Astrocyte (in vitro differentiated cells and primary cell): ENCODE data around the gene CCDC8. TPM values are rescaled to one million over a fixed set of nuclear protein-coding genes. Genes with fewer than 3 reads are reported as not detected.

ENCODE experiments used
- DNase-seq: peaks from one replicate; pipeline ENCODE4 v3.0.0-alpha.2; 2010; ENCODE audit warnings: low read depth
- FAIRE-seq: peaks from 2 replicates; lab custom pipeline; 2011; peaks lifted over from hg19 to GRCh38; lab: Jason Lieb, UNC
- H2AFZ ChIP-seq: 2 replicates; pipeline ENCODE4 v1.6.0; 2012; ENCODE audit warnings: low read depth, low read length, inconsistent platforms
- H3K27ac ChIP-seq: 2 replicates; pipeline ENCODE4 v1.5.1; 2011; ENCODE audit warnings: low read depth, low read length, inconsistent platforms
- H3K27me3 ChIP-seq: 2 replicates; pipeline ENCODE4 v1.6.0; 2011; ENCODE audit warnings: low read length, inconsistent platforms; ENCODE audit not compliant: insufficient read depth
- H3K36me3 ChIP-seq: 2 replicates; pipeline ENCODE4 v1.5.1; 2011; ENCODE audit warnings: low read length, inconsistent platforms; ENCODE audit not compliant: insufficient read depth
- H3K4me1 ChIP-seq: 2 replicates; pipeline ENCODE4 v1.5.1; 2011; ENCODE audit warnings: low read length, inconsistent platforms; ENCODE audit not compliant: insufficient read depth
- H3K4me2 ChIP-seq: 2 replicates; pipeline ENCODE4 v1.6.0; 2012; ENCODE audit warnings: low read length, inconsistent platforms
- H3K4me3 ChIP-seq: 2 replicates; pipeline ENCODE4 v1.5.1; 2011; ENCODE audit warnings: low read depth, mild to moderate bottlenecking, low read length, inconsistent platforms; ENCODE audit not compliant: insufficient read depth
- H3K79me2 ChIP-seq: 2 replicates; pipeline ENCODE4 v1.6.0; 2012; ENCODE audit warnings: mild to moderate bottlenecking, low read length, inconsistent platforms; ENCODE audit not compliant: insufficient read depth
- H3K9ac ChIP-seq: 2 replicates; pipeline ENCODE4 v1.6.0; 2012; ENCODE audit warnings: mild to moderate bottlenecking, low read length, inconsistent platforms
- H3K9me3 ChIP-seq: 2 replicates; pipeline ENCODE4 v1.5.1; 2012; ENCODE audit warnings: low read depth, mild to moderate bottlenecking, low read length, inconsistent platforms; ENCODE audit not compliant: insufficient read depth
- H4K20me1 ChIP-seq: 2 replicates; pipeline ENCODE4 v1.6.0; 2012; ENCODE audit warnings: low read length, inconsistent platforms; ENCODE audit not compliant: insufficient read depth
- H3K27ac Mint-ChIP-seq: one replicate; pipeline ENCODE4 v1.8.0; 2021; ENCODE audit warnings: mild to moderate bottlenecking, mixed read lengths; ENCODE audit not compliant: unreplicated experiment
- H3K27me3 Mint-ChIP-seq: one replicate; pipeline ENCODE4 v1.8.0; 2021; ENCODE audit warnings: low read depth, mixed read lengths; ENCODE audit not compliant: unreplicated experiment
- H3K36me3 Mint-ChIP-seq: one replicate; pipeline ENCODE4 v1.8.0; 2021; ENCODE audit warnings: low read depth, mixed read lengths; ENCODE audit not compliant: unreplicated experiment
- H3K4me1 Mint-ChIP-seq: one replicate; pipeline ENCODE4 v1.8.0; 2021; ENCODE audit warnings: low read depth, mixed read lengths; ENCODE audit not compliant: unreplicated experiment
- H3K4me3 Mint-ChIP-seq: one replicate; pipeline ENCODE4 v1.8.0; 2021; ENCODE audit warnings: mild to moderate bottlenecking, moderate library complexity, mixed read lengths; ENCODE audit not compliant: unreplicated experiment
- H3K9me3 Mint-ChIP-seq: one replicate; pipeline ENCODE4 v1.8.0; 2021; ENCODE audit warnings: mild to moderate bottlenecking, mixed read lengths; ENCODE audit not compliant: unreplicated experiment
- EZH2 ChIP-seq: IDR thresholded peaks from 2 replicates; pipeline ENCODE4 v1.6.1; 2012; ENCODE audit warnings: mild to moderate bottlenecking, low read length, inconsistent platforms; ENCODE audit not compliant: insufficient read depth
- total RNA-seq: library from RNA; stranded (reverse); gene quantifications from 2 replicates; pipeline ENCODE4 v1.2.1, GENCODE V29; 2021
- TF ChIP-seq, protein P1 (sequence below): IDR thresholded peaks from 2 replicates; pipeline ENCODE4 v1.5.1; 2011; ENCODE audit warnings: low read depth, mild to moderate bottlenecking, inconsistent platforms, low read length, moderate library complexity; ENCODE audit not compliant: insufficient read depth

CCDC8 gene
- total RNA-seq, 1 donor from 2014 or later: 35.5 TPM

DNA sequence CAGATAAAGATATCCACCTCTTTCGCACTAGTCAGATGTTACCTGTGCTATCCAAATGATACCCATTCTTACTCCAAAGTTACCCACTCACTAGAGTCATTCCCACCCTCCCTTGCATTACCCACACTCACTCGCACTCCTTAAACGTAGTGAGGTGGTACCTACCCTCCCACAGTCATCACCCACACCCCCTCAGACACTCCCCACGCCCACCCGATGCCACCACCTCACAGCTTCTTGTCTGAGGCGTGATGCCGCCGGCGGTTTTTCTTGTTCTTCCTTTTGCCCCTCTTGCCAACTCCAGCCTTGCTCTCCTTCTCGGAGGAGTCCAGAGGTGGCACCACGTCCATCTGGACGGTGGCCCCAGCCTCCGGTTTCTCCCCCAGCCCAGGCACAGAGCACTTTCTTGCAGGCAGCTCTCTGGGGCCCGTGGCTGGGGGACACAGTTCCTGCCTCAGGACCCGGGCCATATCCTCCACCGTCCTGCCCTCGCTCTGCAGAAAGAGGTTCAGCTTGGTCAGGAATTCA lies 14.2 kb upstream of the CCDC8 start:
- no peak for DNase-seq
- H3K4me1 ChIP-seq: peaks cover 15% of the 10 kb centered on the region
- no peaks in the 10 kb centered on the region for H3K79me2 ChIP-seq
- TF ChIP-seq EZH2: no peak
- Mint-ChIP-seq H3K36me3 (no peaks in the 10 kb centered on the region), H3K27ac (no peak overlapping the region), H3K4me1 (peaks cover 13% of the 10 kb centered on the region), H3K27me3 (peaks cover 14% of the 10 kb centered on the region), H3K9me3 (peaks cover 2% of the 10 kb centered on the region), H3K4me3 (no peak overlapping the region)
- no peaks in the 10 kb centered on the region for H3K36me3 ChIP-seq
- H3K27me3 ChIP-seq: peaks cover 3% of the 10 kb centered on the region
- no peak overlapping the region for H3K4me3 ChIP-seq
- no peak overlapping the region for H3K27ac ChIP-seq
- no peaks in the 10 kb centered on the region for H3K9me3 ChIP-seq
- H3K4me2 ChIP-seq: no peak overlapping the region
- no peaks in the 10 kb centered on the region for H4K20me1 ChIP-seq
- H2AFZ ChIP-seq: peak overlapping the region; percentile 76
- H3K9ac ChIP-seq: no peak overlapping the region
- FAIRE-seq: no peak

DNA sequence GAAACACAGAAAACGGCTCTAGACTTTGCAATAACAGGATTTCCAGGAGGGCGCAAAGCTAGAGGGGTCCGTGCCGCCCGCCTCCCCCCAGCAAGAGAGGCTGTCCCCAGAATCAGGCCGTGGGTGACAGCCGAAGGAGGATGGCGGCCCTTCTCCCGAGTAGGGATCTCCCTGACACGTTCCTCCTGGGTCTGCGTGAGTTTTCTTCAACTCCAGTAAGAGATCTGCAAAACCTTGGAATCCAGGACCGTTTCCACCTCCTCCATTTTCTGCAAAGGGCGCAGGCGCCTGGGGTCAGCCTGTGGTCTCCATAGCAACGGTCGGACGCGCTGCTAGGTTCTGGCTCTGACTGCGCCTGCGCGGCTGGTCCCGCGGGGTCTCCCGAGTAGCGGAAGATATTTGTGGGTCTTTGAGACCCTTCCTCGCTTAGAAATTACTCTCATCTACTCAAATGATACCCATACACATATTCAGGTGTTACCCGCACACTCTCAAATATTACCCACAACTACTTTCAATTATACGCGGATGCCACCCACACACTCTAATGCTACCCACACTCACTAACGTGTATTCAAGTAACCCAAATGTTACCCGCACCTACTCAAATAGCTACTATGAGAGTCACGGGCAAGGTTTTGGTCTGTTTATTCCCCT lies 13.3 kb upstream of the CCDC8 start:
- TF ChIP-seq EZH2: no peak
- TF ChIP-seq, protein P1, sequence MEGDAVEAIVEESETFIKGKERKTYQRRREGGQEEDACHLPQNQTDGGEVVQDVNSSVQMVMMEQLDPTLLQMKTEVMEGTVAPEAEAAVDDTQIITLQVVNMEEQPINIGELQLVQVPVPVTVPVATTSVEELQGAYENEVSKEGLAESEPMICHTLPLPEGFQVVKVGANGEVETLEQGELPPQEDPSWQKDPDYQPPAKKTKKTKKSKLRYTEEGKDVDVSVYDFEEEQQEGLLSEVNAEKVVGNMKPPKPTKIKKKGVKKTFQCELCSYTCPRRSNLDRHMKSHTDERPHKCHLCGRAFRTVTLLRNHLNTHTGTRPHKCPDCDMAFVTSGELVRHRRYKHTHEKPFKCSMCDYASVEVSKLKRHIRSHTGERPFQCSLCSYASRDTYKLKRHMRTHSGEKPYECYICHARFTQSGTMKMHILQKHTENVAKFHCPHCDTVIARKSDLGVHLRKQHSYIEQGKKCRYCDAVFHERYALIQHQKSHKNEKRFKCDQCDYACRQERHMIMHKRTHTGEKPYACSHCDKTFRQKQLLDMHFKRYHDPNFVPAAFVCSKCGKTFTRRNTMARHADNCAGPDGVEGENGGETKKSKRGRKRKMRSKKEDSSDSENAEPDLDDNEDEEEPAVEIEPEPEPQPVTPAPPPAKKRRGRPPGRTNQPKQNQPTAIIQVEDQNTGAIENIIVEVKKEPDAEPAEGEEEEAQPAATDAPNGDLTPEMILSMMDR: no peak
- Histone ChIP-seq H3K27ac (no peak overlapping the region), H3K9ac (peak overlapping the region; percentile 61), H3K4me3 (peak overlapping the region; percentile 58), H3K9me3 (no peaks in the 10 kb centered on the region), H4K20me1 (no peaks in the 10 kb centered on the region), H3K27me3 (peaks cover 3% of the 10 kb centered on the region), H2AFZ (peak overlapping the region; percentile 94), H3K36me3 (no peaks in the 10 kb centered on the region), H3K4me1 (peaks cover 15% of the 10 kb centered on the region), H3K79me2 (no peaks in the 10 kb centered on the region), H3K4me2 (peak overlapping the region; percentile 88)
- no peaks in the 10 kb centered on the region for H3K36me3 Mint-ChIP-seq
- H3K9me3 Mint-ChIP-seq: peaks cover 2% of the 10 kb centered on the region
- H3K27me3 Mint-ChIP-seq: peaks cover 14% of the 10 kb centered on the region
- DNase-seq: peak; percentile 51
- peak overlapping the region; percentile 88 for H3K27ac Mint-ChIP-seq
- peaks cover 13% of the 10 kb centered on the region for H3K4me1 Mint-ChIP-seq
- peak overlapping the region; percentile 87 for H3K4me3 Mint-ChIP-seq
- no peak for FAIRE-seq

DNA sequence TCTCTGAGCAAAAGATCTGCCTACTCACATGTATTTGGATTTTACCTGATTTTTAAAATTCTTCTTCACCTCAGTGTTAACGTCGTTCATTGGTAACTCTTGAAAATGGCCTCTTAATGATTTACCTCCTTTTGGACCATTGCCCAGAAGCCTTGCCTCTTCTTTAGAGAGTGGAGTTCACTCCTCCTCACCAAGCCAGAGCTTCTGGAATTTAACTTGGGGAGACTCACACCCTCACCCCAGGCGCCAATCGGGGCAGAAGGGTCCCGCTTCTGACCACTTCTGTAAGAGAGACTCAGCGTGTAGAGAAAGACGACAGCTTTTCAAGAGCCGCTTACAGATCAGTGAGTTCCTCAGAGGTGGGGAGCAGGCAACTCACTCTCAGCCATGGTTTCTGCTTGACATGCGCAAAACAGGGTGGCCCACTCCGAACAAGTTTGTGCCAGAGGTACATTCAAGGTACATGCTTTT lies 12.7 kb upstream of the CCDC8 start:
- peaks cover 14% of the 10 kb centered on the region for H3K27me3 Mint-ChIP-seq
- DNase-seq: no peak
- Histone ChIP-seq H4K20me1 (no peaks in the 10 kb centered on the region), H3K36me3 (no peaks in the 10 kb centered on the region), H3K27me3 (peaks cover 3% of the 10 kb centered on the region), H2AFZ (peak overlapping the region; percentile 94), H3K79me2 (no peaks in the 10 kb centered on the region), H3K27ac (no peak overlapping the region), H3K9me3 (no peaks in the 10 kb centered on the region), H3K4me3 (peak overlapping the region; percentile 58), H3K4me1 (peaks cover 15% of the 10 kb centered on the region), H3K9ac (peak overlapping the region; percentile 61), H3K4me2 (peak overlapping the region; percentile 88)
- FAIRE-seq: no peak
- peaks cover 2% of the 10 kb centered on the region for H3K9me3 Mint-ChIP-seq
- H3K27ac Mint-ChIP-seq: peak overlapping the region; percentile 88
- TF ChIP-seq, protein P1: no peak
- no peak for TF ChIP-seq EZH2
- no peaks in the 10 kb centered on the region for H3K36me3 Mint-ChIP-seq
- peak overlapping the region; percentile 87 for H3K4me3 Mint-ChIP-seq
- peaks cover 13% of the 10 kb centered on the region for H3K4me1 Mint-ChIP-seq
